Left colon (tissue), 2 donors: ENCODE results near the gene GPR152. TPM values are rescaled to one million over a fixed set of nuclear protein-coding genes. Genes with fewer than 3 reads are reported as not detected.

Source experiments
- ATAC-seq: fragments of 200-7000 bp; cut with Tn5 transposase; one replicate; pipeline ENCODE4 v1.9.1; 2020; ENCODE audit warnings: mild to moderate bottlenecking, moderate library complexity
- DNase-seq, 2 donors: peaks; one replicate each; pipeline ENCODE4 v3.0.0-alpha.2; 2020
- intact Hi-C, 2 donors: fragments of 100-400 bp; cut with DNase I in 1 of 2; cut with micrococcal nuclease in 1 of 2; formaldehyde crosslinking; loops; one replicate each; pipeline versions ENCODE4 v1.11.2 to v1.14.0; 2022; cut with DNase I, micrococcal nuclease
- total RNA-seq, 2 donors: library from RNA; stranded (reverse); fragmentation: NEBNext Ultra II Directional; extraction: Animal tissue kit (Norgen Biotek cat#: 25700); gene quantifications; one replicate each; pipeline ENCODE4 v1.2.1, GENCODE V29; 2021
- donor health status: DM: no; HTN: no; CAD: no.
- donor health status: DM: yes; HTN: yes; CAD: no.

The GPR152 gene
- total RNA-seq, 2 donors from 2014 or later, result not detected

DNA sequence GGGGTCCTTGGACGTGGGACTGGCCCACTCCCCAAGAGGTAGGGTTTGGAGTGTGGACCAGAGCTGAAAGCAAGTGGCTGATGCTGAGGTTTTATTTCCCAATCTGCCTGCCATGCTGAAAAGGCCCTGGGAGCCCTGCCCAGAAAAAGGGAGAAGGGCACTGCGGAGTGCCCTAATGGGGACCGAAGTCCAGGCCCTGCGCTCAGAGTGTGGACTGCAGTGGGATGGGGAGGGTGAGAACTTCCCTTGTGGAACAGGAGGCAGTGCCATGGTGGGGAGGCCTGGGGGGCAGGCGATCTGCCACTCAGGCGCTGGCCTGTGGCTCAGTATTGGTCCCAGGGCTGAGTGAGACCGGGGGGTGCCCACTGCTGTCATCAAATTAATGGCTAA, 4.3 kb downstream of the GPR152 start:
- intact Hi-C loops, result no loop called here
- no peak for DNase-seq
- ATAC-seq, result no peak

DNA sequence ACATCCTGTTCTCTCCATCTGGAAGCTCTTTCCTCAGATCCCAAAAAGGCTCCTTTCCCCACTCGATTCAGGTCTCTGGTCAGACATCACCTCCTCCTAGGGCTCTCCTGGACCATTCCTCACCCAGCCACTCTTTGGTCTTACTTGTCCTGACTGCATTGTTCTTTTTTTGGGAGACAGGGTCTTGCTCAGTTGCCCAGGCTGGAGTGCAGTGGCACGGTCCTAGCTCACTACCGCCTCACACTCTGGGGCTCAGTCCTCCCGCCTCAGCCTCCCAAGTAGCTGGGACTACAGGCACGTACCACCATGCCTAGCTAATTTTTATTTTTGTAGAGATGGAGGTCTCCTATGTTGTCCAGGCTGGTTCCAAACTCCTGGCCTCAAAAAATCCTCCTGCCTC, 7.0 kb downstream of the GPR152 start:
- ATAC-seq (no peak), DNase-seq (no peak)
- intact Hi-C loops, result no loop called here

DNA sequence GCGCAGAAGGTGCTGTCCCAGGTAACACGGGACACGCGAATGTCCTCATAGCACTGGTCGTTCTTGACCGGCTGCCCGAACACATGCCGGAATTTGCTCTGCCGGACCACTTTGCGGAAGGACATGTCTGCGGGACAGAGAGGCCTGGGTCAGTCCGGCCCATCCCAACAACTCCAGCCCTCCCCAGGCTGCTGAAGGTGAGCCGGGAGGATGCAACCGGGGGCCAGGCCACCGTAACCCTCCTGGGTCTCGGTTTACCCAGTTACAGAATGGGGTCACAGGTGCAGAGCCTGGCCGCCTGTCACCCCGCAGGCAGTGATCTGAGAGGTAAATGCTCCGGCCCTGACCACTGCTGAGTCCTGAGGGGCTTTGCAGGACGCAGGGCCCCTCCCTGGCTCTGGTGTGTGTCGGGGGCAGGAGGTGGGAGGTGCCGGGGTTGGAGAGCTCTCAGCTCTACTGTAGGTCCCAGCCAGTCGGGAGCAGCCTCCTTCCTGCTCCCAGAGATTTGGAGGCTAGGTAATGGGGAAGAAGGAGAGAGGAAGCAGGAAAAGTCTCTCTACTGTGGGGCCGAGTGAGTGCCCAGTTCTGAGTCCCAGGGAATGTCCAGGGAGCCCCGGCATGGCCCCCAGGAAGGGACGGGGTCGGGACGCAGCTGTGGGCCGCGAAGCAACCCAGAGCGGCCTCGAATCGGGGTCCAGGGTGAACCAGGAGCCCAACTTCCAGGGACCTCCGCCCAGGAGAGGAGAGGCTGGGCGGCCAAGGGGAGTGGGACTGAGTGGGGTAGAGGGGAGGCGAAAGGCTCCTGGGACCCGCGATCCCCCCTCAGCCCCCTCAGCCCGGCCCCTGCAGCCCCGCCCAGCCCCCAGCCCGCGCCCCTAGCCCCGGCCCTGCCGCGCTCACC, 9.8 kb downstream of the GPR152 start:
- intact Hi-C loops, result no loop called here
- DNase-seq (no peak), ATAC-seq (peak; percentile 29)

DNA sequence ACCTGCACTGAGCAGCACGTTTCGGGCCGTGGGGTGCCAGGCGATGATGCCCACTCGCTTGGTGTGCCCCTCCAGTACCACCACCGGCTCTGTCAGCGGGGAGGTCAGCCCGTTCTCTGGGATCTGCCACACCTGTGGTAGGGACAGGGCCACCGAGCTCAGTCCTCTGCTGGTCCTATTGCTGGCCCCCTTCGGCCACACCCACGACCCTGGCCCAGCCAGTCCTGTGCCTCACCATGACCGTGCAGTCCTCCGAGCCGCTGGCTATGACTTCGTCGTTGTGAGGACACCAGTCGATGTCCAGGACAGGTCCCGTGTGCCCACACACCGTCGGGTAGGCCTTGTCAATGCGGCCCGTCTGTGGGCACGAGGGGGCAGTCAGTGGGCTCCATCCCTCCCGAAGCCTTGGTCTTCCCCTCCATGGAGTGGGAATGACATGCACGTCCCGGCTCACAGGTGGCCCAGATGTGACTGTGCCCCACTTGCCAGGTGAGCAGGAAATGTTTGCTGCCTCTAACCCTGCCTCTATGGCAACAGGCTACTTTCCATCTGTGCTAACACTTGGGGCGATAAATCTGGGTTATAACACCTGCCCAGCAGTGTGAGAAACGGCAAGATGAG, 10.7 kb downstream of the GPR152 start:
- ATAC-seq (no peak), DNase-seq (no peak)

DNA sequence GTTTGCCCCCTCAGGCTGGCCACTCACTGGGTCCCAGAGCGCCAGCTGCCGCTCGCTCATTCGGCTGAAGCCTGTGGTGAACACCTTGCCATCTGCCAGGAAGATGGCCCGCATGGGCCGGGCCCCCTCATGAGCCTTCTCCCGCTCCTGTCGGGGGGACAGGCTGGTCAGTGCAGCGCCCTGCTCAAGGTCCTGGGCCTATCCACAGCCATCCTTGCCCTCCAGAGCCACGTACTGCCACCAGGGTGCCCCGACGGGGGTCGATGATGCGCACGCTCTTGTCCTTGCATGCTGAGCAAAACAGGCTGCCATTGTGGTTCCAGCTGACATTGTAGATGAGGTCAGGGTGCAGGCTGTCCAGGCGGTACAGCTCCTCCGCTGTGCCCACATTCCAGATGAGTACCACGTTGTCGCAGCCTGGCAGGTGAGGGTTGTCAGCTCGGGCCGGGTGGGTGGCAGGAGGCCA, 11.4 kb downstream of the GPR152 start:
- ATAC-seq, result no peak
- no peak for DNase-seq
- intact Hi-C loops, result no loop called here

More for the DNA sequence above, 10.7 kb downstream of the GPR152 start:
- intact Hi-C loops, result no loop called here

DNA sequence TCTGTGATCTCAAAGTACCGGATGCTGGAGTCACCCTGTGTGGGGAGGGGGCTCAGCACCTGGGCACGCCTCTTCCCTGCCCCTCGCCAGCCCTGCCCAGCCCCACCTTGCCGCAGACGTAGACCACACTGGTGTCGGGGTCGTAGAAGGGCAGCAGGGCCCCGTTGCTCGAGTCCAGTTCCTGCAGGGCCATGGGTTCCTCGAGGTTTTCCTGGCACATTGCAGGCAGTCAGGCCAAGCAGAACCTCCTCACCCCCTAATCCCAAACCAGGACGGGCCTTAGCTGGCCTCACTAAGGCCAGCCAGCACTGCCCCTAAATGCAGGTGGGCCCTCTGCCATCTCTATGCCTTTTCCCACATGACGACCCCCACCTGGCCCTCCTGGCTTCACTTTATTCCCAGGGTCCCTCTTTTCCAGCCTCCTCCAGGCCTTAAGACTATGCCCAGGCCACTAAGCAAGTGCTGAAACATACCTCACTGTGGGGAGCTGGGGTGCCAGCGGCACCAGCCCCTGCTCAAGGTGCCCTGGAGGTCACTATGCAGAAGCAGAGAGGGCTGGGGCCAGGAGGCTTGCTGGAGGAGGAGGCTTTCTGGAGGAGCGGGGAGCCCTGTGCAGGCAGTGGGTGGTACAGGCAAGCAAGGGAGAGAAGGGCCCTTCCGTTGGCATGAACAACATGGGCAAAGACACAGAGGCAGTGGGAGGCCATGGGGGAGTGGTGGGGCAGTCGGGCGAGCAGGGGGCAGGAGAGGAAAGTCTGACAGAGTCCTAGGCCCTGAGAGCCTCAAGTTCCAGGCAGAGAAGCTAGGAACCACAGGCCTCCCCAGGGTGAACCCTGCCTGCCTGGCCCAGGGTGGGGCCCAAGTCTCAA, 12.1 kb downstream of the GPR152 start:
- intact Hi-C loops, result no loop called here
- ATAC-seq (no peak), DNase-seq (no peak)

DNA sequence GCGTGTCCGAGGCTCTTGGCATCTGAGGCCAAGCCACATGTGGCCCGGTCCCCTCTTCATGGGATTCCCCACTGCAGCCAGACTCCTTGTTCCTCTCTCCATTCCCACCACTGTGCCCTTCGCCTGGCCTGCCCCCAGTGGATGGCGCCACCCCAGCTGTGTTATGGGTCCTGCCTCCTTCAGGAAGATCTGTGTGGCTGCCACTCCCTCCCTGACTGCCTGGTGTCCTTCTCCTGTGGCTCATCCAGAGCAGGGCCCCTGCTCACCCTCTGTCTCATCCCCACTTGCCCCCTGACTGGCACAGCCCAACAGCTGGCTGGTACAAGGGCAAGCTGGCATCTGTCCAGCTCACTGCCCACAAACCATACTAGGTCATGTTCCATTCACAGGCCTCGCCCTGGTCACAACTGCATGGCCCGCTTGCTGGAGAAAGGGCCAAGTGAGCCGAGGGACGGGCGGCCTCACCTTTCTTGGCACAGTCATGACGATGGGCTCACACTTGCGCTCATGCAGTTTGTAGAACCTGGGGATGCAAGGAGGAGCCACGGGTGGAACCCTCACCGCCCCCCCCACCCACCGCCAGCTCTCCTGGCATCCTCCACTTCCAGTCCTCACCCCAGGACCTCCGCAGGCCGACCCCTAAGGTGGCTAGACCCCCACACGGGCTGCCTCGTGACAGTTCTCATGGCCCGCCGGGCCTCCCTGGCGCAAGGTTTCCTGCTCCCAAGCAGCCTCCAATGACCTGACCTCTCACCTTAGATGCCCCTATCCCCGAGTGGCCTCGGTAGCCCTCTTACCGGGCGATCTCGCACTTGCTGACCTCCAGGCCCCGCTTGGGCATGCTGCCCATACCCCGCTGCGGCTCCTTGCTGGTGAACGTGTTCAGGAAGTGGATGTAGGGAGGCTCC, 13.0 kb downstream of the GPR152 start:
- ATAC-seq (peak; percentile 19), DNase-seq (no peak)
- intact Hi-C loops, result no loop called here

DNA sequence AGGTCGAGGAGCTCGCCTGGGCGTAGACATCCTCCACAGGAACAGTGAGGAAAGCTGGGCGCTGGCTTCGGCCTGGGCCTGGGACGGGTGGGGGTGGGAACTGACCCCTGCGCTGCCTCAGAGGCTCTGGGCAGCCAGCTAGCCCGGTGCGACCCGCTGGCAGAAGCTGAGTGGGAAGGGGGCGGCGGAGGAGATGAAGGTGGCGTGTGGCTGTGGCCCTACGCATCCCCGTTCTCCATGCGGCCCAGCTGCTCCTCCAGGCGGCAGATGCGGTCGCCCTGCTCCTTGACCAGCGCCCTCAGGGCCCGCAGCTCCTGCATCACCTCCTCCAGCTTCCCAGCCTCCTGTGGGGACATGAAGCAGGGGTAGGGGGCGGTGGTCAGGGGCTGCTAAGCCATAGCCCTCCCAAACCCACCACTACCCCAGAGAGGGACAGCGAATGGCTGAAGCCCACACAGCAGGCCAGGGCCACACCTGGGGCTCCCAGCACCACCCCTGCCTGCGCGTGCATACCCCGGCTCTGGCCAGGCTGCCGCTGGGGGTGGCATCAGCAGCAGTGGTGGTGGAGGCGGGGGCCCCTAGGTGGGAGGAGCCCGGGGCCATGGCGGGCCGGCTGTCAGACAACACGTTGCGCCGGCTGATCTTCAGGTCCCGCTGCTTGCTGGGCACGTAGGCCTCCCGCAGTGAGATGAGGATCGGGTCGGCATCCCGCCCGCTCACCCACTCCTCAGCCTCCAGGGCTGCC, 14.2 kb downstream of the GPR152 start:
- DNase-seq, result peak in 1 of 2 donors; percentile 67
- ATAC-seq, result no peak
- intact Hi-C loops, result no loop called here

DNA sequence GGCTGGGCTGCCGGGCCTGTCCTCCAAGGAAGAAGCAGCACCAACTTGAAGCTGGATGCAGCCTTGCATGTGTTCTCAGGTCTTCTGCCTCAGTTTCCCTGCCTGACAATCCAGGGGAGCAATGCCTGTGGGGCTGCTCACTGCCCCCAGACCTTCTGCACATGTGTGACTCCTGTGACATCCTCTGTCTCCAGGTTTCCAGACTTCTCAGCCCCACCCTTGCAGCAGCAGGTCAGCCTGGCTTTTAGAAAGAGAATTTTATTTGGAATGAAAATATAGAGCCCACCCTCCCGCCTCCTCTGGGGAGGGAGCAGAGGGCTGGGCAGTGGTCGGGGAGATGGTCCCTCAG, 14.7 kb downstream of the GPR152 start:
- intact Hi-C loops, result no loop called here
- ATAC-seq (no peak), DNase-seq (no peak)

DNA sequence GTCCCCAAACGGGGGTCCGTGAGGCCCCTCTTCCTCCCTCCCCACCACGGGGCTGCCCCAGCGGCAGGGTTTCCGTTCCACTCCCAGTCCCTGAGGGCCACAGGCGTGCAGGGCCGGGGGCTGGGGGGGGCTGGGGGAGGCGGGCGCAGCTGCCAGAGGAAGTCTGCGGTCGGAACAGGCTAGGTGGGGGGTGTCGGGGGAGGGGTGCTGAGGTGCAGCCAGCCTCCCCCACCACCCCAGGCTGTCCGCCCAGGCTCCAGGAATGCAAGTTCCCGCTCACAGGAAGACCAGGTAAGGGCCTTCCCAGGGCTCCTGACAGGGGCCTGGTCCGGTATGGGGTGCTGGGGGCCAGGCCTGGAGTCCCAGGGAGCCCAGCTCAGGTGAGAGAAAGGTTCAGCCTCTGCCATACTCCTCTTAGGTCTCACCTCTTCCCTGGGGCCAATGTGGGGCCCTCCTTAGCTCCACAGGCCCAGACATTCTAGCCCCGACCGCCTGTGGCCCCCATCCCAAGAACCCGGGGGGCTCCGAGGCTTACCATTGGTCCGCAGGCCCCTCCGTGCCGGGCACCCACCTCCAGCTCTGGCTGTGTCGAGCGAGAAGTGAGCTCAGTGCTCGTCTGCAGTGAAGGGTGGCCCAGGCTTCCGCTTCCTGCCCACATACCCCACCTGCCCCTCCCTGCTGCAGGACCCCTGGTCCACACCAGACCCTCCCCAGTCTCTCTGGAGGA, 15.3 kb downstream of the GPR152 start, which contains the start of gene PTPRCAP:
Gene PTPRCAP, minus strand, starts transcription at position 601 of the 727 bp plus-strand sequence. Its CDS starts 63 bp downstream, at position 538.
- ATAC-seq (peak; percentile 12), DNase-seq (peak in 1 of 2 donors; percentile 69)
- intact Hi-C loops, result no loop called here

DNA sequence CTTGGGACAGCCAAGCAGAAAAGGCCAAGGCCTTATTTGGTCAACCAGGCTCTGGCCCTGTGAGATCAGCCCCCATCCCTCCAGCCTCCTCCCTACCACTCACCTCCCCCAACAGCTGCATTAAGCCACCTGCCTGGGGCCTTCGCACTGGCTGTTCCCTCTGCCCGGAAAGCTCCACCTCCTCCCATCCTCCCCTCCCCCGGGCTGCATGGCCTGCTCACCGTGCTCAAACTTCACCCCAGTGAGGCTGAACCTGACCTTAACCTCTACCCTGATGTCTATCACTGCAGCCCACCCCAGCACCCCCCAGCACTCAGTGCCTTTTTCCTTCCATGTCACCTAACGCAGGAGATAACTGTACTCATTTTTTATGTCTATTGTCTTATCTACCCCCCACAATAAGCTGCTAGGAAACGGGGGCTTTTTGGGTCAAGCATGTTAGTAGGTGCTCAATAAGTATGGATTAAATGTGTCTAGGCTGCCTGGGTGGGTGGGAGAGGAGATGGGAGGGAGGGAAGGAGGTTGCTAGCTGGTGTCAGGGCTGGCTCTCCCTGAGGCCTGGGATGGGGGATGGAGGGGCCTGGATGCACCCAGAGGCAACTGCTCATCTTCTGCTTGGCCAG, 16.0 kb downstream of the GPR152 start:
- ATAC-seq, result peak; percentile 24
- intact Hi-C loops, result no loop called here
- DNase-seq, result peak; percentile 66 to 76

DNA sequence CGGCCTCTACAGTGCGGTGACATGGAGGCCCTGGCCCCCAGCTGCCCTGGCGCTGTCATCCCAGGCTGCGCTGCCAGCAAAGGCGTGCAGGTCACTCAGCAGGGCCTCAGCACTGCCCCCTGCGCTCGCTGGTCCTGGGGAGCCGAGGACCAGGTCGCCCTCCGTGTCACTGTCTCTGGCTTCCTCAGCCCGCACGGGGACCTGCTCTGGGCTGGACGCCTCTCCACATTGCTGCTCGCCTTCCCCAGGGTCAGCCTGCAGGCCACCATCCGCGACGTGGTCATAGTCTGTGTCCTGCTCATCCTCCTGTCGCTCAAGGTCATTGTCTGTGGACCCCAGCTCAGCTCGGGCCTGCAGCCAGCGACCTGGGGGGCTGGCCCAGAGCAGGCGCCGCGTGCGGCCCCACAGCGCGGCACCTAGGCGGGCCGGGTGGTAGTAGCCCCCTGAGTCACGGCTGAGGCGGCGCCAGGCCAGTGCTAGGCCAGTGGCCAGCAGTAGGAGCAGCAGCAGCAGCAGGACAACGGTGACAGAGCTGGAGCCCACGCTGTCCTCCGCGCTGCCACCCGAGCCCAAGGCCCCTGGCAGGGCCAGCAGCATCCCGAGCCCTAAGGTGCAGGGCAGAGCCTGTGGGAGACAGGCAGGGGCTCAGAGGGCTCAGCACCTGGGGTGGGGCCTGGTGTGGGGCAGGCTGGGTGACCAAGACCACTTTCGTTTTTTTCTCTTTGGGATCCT, 16.6 kb downstream of the GPR152 start:
- intact Hi-C loops, result no loop called here
- ATAC-seq (peak; percentile 1), DNase-seq (no peak)

DNA sequence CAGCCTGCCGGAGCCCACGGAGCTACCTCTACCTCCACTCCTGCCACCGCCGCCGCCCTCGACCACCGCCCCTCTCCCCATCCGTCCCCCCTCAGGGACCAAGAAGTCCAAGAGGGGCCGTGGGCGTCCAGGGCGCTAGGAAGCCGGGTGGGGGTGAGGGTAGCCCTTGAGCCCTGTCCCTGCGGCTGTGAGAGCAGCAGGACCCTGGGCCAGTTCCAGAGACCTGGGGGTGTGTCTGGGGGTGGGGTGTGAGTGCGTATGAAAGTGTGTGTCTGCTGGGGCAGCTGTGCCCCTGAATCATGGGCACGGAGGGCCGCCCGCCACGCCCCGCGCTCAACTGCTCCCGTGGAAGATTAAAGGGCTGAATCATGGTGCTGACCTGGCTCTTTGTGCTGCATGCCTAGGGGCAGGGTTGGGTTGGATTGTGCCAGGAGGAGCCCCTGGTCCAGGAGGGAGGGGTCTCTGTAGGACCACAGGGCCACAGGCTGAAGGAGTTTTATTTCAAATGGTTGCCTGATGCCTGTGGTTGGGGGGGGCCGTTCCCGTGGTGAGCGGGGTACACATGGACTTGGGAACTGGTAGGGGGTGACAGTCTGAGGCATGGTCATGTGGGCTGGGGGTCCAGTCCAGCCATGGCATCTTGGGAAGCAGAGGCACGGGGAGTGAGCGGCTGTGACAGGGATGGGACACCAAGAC, 17.4 kb downstream of the GPR152 start:
- no peak for DNase-seq
- intact Hi-C loops, result no loop called here
- no peak for ATAC-seq

DNA sequence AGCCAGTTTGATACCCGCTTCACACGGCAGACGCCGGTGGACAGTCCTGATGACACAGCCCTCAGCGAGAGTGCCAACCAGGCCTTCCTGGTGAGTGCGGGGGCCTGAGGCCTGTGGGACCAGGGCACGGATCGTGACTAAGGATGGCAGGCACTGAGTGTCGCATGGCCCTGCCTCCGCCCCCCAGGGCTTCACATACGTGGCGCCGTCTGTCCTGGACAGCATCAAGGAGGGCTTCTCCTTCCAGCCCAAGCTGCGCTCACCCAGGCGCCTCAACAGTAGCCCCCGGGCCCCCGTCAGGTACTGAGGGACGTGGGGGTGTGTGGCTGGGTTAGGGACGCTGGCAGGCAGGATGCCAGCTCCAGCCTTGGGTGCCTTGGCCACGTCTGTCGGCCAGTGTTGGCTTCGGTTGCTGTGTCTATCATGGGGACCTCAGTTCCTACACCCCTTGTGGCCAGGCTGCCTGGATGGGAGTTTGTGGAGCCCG, 18.1 kb downstream of the GPR152 start:
- no peak for DNase-seq
- ATAC-seq, result no peak
- intact Hi-C loops, result no loop called here
